GM12873 (cell line): ENCODE measurements around the gene CDKAL1.

Experiments used
- TF ChIP-seq, protein P1 (sequence below): IDR thresholded peaks from 2 replicates; pipeline ENCODE4 v1.5.1; 2012; ENCODE audit warnings: low read depth, mild to moderate bottlenecking, moderate library complexity, low read length, control low read depth; ENCODE audit not compliant: insufficient read depth; ENCODE audit errors: missing control alignments

The CDKAL1 gene

DNA sequence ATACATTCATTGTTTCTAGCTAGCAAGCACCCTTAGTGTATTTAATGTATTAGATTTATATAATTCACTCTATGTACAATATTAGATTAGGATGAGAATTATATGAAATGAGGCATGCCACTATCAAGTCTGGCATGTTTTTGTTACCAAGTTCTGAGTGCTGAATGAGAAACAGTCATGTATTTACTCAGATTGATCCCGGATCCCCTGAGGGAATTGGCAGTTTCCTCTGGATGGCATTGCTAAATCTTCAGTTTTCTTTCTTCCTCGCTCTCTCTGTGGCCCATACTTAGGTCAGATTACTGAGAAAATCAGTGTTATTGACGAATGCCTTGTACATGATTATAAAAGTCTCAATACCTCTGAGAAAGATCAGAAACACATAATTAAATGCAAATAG, 66.6 kb downstream of the CDKAL1 start:
- TF ChIP-seq, protein P1, sequence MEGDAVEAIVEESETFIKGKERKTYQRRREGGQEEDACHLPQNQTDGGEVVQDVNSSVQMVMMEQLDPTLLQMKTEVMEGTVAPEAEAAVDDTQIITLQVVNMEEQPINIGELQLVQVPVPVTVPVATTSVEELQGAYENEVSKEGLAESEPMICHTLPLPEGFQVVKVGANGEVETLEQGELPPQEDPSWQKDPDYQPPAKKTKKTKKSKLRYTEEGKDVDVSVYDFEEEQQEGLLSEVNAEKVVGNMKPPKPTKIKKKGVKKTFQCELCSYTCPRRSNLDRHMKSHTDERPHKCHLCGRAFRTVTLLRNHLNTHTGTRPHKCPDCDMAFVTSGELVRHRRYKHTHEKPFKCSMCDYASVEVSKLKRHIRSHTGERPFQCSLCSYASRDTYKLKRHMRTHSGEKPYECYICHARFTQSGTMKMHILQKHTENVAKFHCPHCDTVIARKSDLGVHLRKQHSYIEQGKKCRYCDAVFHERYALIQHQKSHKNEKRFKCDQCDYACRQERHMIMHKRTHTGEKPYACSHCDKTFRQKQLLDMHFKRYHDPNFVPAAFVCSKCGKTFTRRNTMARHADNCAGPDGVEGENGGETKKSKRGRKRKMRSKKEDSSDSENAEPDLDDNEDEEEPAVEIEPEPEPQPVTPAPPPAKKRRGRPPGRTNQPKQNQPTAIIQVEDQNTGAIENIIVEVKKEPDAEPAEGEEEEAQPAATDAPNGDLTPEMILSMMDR: no peak

DNA sequence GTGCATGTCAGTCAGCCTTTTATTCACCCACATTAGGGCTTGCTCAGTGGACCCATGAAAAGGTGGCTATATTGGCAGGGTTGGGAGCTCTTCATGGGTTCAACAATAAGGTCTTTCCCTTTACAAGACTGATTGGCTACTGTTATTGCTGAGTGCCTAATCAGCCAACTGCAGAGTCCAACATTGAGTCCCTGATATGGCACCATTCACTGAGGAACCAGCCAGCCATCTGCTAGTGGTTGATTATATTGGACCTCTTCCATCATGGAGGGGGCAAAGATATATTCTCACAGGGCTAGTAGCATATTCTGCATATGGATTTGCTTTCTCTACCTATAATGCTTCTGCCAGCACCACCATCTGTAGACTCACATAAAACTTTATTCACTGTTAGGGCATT, 69.9 kb downstream of the CDKAL1 start:
- TF ChIP-seq, protein P1: no peak

DNA sequence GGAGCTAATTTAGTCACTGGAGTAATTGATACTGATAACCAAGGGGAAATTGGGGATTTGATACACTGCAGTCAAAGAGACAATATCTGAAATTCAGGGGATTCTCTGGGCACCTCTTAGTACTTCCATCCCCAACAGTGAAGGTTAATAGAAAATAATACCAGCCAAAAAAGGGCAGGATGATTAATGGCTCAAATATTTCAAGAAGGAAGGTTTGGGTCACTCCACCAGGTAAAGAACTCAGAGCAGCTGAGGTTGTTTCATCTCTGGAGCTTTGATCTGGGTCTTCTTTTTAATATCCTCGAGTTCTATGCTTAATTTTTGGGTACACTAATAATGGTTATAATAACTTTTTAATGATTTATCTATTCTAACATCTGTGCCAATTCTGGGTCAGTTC, 70.8 kb downstream of the CDKAL1 start:
- TF ChIP-seq, protein P1: no peak

DNA sequence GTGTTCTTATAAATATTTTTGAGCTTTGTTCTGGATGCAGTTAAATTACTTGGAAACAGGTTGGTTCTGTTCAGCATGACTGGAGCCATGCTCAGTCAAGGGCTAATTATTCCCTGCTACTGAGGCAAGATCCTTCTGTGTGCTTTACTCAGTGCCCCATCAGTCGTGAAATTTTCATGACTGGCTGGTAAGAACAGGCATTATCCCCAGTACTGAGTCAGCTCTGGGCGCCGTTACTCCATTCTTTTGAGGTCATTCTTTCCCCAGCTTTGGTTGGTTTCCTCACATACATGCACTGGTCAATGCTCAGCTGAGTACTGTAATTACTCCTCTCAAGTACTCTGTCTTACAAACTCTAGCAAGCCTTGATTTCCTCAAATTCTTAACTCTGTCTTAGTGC, 71.3 kb downstream of the CDKAL1 start:
- TF ChIP-seq, protein P1: no peak

DNA sequence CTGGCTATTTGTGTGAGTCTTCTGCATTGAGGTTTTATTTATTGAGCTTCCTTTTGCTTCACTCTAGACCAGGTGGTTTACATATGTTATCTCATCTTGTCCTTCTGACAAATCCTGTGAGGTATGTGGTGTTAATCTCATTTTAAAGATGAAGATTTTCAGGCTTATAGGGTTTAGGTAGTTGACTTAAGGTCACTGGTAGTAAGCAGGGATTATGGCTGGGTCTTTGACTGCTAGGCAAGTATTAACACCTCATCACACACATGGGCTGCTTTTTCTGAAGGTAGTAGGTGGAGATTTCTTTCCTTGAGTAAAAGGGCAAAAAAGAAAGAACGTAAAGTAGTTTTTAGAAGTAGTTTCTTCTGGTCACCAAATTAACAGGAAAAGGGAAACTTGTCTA, 72.6 kb downstream of the CDKAL1 start:
- TF ChIP-seq, protein P1: no peak

DNA sequence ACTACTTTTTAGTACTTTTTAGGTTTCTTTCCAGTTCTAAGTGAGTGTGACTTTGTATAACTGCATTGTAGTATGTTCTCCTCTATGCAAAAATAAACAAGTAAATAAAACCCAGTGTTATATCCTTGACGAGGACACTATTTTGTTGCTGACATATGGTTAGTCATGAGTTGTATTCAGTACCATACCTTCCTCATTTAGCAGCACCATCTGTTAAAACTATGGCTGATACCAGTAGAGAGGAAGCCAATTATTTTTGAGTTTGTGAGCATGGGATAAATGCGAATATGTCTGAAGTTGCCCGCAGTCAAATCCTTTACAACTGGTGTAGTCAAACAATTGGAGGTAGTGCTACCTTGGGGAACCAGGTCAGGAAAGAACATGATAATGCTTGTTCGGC, 74.1 kb downstream of the CDKAL1 start:
- TF ChIP-seq, protein P1: no peak

DNA sequence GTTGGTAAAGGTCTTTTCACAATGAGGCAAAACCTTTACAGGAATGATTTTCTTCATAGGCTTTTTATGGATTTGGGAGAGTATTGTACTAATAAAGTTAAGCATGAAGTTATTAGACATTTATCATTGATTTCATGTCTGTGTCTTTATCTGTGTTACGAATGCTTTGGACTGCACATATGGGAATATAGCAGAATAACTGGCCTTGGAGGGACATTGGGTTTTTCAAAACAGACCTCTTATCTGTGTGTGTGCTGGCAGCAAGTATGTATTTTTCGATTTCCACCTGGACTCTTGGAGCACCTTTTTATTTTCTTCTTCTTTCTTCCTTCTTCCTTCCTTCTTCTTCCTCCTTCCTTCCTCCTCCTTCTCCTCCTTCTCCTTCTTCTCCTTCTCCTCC, 74.6 kb downstream of the CDKAL1 start:
- TF ChIP-seq, protein P1: no peak
